Calu3 (cell line): ENCODE measurements around the gene HGFAC. TPM values are rescaled to one million over a fixed set of nuclear protein-coding genes. Genes with fewer than 3 reads are reported as not detected.

Source experiments
- BruUV-seq: library from RNA; stranded (reverse); fragments of 400-500 nt; replicated peaks from 2 replicates; lab custom pipeline; 2021; lab: Mats Ljungman, UMichigan
- CTCF ChIA-PET: fragments of 300-600 bp; sonication (Branson Sonifier 250); formaldehyde crosslinking; loops from one replicate; lab custom pipeline; 2022; ENCODE audit warnings: antibody characterized with exemption; lab: Charles Lee
- DNase-seq: peaks from one replicate; pipeline ENCODE4 v3.0.0; 2022
- H3K27ac Mint-ChIP-seq: one replicate; pipeline ENCODE4 v1.8.0; 2022; ENCODE audit warnings: mixed read lengths; ENCODE audit not compliant: unreplicated experiment
- H3K27me3 Mint-ChIP-seq: one replicate; pipeline ENCODE4 v1.8.0; 2022; ENCODE audit warnings: mixed read lengths; ENCODE audit not compliant: unreplicated experiment
- H3K36me3 Mint-ChIP-seq: one replicate; pipeline ENCODE4 v1.8.0; 2022; ENCODE audit warnings: mild to moderate bottlenecking, moderate library complexity, mixed read lengths; ENCODE audit not compliant: insufficient read depth, unreplicated experiment
- H3K4me1 Mint-ChIP-seq: one replicate; pipeline ENCODE4 v1.8.0; 2022; ENCODE audit warnings: mild to moderate bottlenecking, low read depth, mixed read lengths; ENCODE audit not compliant: unreplicated experiment
- H3K4me3 Mint-ChIP-seq: one replicate; pipeline ENCODE4 v1.8.0; 2022; ENCODE audit warnings: mild to moderate bottlenecking, low read depth, moderate library complexity, mixed read lengths; ENCODE audit not compliant: unreplicated experiment
- H3K9me3 Mint-ChIP-seq: one replicate; pipeline ENCODE4 v1.8.0; 2022; ENCODE audit warnings: low read depth, mixed read lengths; ENCODE audit not compliant: unreplicated experiment
- intact Hi-C: fragments of 100-400 bp; cut with micrococcal nuclease; formaldehyde crosslinking; loops from one replicate; pipeline ENCODE4 v1.10.0; 2022; ENCODE audit not compliant: unreplicated experiment
- total RNA-seq: library from RNA; stranded (reverse); gene quantifications from 2 replicates; pipeline ENCODE4 v1.2.3, GENCODE V29; 2022
- TF ChIP-seq, protein P1 (sequence below): fragments of 200-600 bp; IDR thresholded peaks from one replicate; pipeline ENCODE4 v1.8.0; 2022; ENCODE audit warnings: antibody characterized with exemption; ENCODE audit not compliant: unreplicated experiment

Gene HGFAC
- total RNA-seq, 1 experiment from 2014 or later, result not detected

DNA sequence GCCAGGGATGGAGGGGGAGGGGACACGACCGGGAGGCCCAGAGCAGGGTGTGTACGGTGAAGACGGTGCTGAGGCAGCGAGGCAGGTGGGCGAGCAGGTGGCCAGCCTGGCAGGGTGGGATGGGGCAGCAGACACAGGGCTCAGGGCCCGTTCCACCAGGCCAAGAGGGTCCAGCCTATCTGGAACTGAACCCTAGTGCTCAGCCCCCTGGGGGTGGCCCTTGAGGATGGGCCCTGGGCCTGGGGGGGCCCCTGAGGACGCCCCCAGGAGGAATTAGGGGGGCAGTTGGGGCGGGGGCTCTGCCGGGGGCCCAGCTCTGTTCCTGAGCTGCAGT lies 3.0 kb upstream of the HGFAC start:
- Mint-ChIP-seq H3K9me3 (no peaks in the 10 kb centered on the region), H3K36me3 (no peaks in the 10 kb centered on the region), H3K4me1 (no peaks in the 10 kb centered on the region), H3K27ac (no peak overlapping the region), H3K4me3 (no peak overlapping the region), H3K27me3 (no peaks in the 10 kb centered on the region)
- no TSS peak for BruUV-seq
- TF ChIP-seq, protein P1, sequence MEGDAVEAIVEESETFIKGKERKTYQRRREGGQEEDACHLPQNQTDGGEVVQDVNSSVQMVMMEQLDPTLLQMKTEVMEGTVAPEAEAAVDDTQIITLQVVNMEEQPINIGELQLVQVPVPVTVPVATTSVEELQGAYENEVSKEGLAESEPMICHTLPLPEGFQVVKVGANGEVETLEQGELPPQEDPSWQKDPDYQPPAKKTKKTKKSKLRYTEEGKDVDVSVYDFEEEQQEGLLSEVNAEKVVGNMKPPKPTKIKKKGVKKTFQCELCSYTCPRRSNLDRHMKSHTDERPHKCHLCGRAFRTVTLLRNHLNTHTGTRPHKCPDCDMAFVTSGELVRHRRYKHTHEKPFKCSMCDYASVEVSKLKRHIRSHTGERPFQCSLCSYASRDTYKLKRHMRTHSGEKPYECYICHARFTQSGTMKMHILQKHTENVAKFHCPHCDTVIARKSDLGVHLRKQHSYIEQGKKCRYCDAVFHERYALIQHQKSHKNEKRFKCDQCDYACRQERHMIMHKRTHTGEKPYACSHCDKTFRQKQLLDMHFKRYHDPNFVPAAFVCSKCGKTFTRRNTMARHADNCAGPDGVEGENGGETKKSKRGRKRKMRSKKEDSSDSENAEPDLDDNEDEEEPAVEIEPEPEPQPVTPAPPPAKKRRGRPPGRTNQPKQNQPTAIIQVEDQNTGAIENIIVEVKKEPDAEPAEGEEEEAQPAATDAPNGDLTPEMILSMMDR, result no peak
- CTCF ChIA-PET, result interaction anchor here (0.7 kb wide), 1 partner anchor 17 kb away, joined by 3 read pairs; no protein-coding TSS in a partner anchor
- intact Hi-C loops, result no loop called here
- no peak for DNase-seq

DNA sequence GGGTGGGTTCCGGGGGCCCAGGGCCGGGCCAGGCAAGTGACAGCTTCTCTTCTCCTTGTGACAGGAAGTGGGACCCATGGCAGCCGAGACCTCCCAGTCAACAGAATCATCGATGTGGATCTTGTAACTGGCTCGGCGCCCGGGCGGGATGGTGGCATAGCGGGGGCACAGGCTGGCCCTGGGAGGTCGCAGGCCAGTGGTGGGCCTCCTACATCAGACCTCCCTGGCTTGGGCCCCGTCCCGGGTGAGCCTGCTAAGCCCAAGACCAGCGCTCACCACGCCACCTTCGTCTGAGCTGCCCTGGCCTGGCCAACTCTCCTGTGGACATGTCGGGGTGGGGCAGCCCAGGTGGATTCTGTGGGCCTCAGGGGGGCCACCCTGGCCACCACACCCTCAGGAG lies 2.4 kb upstream of the HGFAC start:
- H3K4me3 Mint-ChIP-seq, result no peak overlapping the region
- TF ChIP-seq, protein P1, result no peak
- no peaks in the 10 kb centered on the region for H3K36me3 Mint-ChIP-seq
- no peak overlapping the region for H3K27ac Mint-ChIP-seq
- intact Hi-C loops, result no loop called here
- no peaks in the 10 kb centered on the region for H3K4me1 Mint-ChIP-seq
- no peaks in the 10 kb centered on the region for H3K9me3 Mint-ChIP-seq
- DNase-seq, result no peak
- no peaks in the 10 kb centered on the region for H3K27me3 Mint-ChIP-seq
- CTCF ChIA-PET, result no interaction called here
- BruUV-seq, result no TSS peak

DNA sequence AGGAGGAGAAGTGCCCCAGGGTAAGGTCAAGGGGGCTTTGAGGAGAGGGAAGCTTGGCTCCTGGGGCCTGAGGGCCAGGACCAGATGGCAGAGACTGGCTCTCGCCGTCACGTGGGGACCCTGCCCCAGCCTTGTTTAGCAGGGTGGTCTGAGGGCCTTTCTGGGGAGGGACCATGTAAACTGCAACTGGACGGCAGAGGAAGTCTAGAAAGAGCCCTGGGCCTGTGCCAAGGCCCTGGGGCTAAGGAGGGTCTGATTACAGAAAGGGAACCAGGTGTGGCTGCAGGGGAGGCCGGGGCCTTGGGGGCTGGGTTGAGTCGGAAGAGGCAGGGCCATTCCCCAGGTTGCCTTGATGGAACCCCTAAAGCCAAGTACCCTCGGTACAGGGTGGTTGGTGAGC lies 1.8 kb upstream of the HGFAC start:
- Mint-ChIP-seq H3K4me1 (no peaks in the 10 kb centered on the region), H3K27ac (no peak overlapping the region), H3K27me3 (no peaks in the 10 kb centered on the region), H3K36me3 (no peaks in the 10 kb centered on the region), H3K9me3 (no peaks in the 10 kb centered on the region), H3K4me3 (no peak overlapping the region)
- CTCF ChIA-PET, result no interaction called here
- intact Hi-C loops, result loop anchor here (2.0 kb wide), 1 partner anchor 93 kb away; no protein-coding TSS in a partner anchor
- TF ChIP-seq, protein P1, result no peak
- DNase-seq, result no peak
- no TSS peak for BruUV-seq

DNA sequence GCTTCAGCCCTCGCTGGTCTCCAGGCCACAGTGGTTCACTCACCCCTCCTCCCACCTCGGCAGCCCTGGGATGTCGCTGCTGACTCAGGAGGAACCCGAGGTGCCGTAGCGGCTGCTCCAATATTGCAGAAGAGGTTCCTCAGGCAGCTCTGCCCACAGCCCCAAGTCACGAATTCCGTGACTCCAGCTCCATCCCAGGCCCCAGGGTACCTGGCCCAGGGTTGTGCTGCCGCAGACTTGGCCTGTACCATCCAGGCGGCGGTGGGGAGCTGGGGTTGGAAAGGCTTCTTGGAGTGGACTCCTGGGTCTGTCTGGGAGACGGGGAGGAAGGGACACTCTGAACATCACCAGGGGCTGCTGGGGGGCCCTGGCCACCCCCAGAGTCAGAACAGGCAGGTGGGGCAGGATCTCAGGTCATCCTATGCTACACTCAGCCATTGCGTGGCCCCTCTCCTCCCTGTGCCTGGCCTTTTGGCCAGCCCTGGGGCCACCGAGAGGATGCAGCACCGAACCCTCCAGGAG lies 728 bp upstream of the HGFAC start:
- intact Hi-C loops, result loop anchor here (2.0 kb wide), 1 partner anchor 94 kb away; no protein-coding TSS in a partner anchor
- CTCF ChIA-PET, result interaction anchor here (0.6 kb wide), 1 partner anchor 97 kb away, joined by 5 read pairs; no protein-coding TSS in a partner anchor
- H3K27ac Mint-ChIP-seq, result no peak overlapping the region

More for the DNA sequence above, 728 bp upstream of the HGFAC start:
- no TSS peak for BruUV-seq
- H3K27me3 Mint-ChIP-seq, result no peaks in the 10 kb centered on the region
- no peaks in the 10 kb centered on the region for H3K4me1 Mint-ChIP-seq
- no peaks in the 10 kb centered on the region for H3K9me3 Mint-ChIP-seq
- no peak for DNase-seq
- H3K4me3 Mint-ChIP-seq, result no peak overlapping the region
- H3K36me3 Mint-ChIP-seq, result no peaks in the 10 kb centered on the region
- TF ChIP-seq, protein P1, result no peak
